Measurements from ENCODE around the gene PEX19.

PEX19 gene

GRCh38 chr1:160237558-160237957 is 47.4 kb downstream of the PEX19 start:
- DNase-seq = no peak

GRCh38 chr1:160236806-160237205 is 48.1 kb downstream of the PEX19 start:
- DNase-seq = no peak

GRCh38 chr1:160232911-160233310 is 52.0 kb downstream of the PEX19 start:
- no peak for DNase-seq

- no peak for DNase-seq
Observed at GRCh38 chr1:160228431-160228830, 56.5 kb downstream of the PEX19 start.

- no peak for DNase-seq
Observed at GRCh38 chr1:160227561-160227960, 57.4 kb downstream of the PEX19 start.

- DNase-seq = no peak
Observed at GRCh38 chr1:160227034-160227433, 57.9 kb downstream of the PEX19 start.
